SK-N-MC (cell line): Measurements from ENCODE around the gene WDR7.

Experiments used
- EZH2 ChIP-seq: fragments of 200-600 bp; sonication (generic); IDR thresholded peaks from one replicate; pipeline ENCODE4 v1.6.1; 2017; ENCODE audit warnings: antibody characterized with exemption
- FOXP2 ChIP-seq: optimal IDR thresholded peaks from 2 replicates; pipeline ENCODE3; 2011; ENCODE audit warnings: mild to moderate bottlenecking, moderate library complexity; ENCODE audit not compliant: insufficient read depth; ENCODE audit errors: extremely low read length, control extremely low read depth
- POLR2AphosphoS5 ChIP-seq: IDR thresholded peaks from 2 replicates; pipeline ENCODE4 v1.6.1; 2012; ENCODE audit warnings: mild to moderate bottlenecking, low read depth, low read length, borderline replicate concordance

GRCh38 chr18:56831988-56832387 lies 180.8 kb downstream of the WDR7 start:
- TF ChIP-seq POLR2AphosphoS5 (no peak), EZH2 (no peak), FOXP2 (no peak)
